Mucosa of rectum (tissue), 2 donors: Measurements from ENCODE around the gene SORBS2.

Experiments used
- H3K27ac ChIP-seq, 2 donors: one replicate each; pipeline ENCODE4 v1.7.0; 2013; ENCODE audit warnings: inconsistent platforms in 2 of 2, low read depth in 2 of 2, low read length in 2 of 2
- H3K27me3 ChIP-seq, 2 donors: one replicate each; pipeline ENCODE4 v1.7.0; 2013; ENCODE audit warnings: low read length in 2 of 2; ENCODE audit not compliant: control insufficient read depth in 2 of 2, insufficient read depth in 2 of 2
- H3K36me3 ChIP-seq, 2 donors: one replicate each; pipeline ENCODE4 v1.7.0; 2013; ENCODE audit warnings: low read length in 2 of 2; ENCODE audit not compliant: control insufficient read depth in 2 of 2, insufficient read depth in 2 of 2
- H3K4me1 ChIP-seq, 2 donors: one replicate each; pipeline ENCODE4 v1.7.0; 2013; ENCODE audit warnings: low read length in 2 of 2, mild to moderate bottlenecking in 1 of 2; ENCODE audit not compliant: control insufficient read depth in 2 of 2, insufficient read depth in 2 of 2
- H3K4me3 ChIP-seq, 2 donors: one replicate each; pipeline ENCODE4 v1.7.0; 2013; ENCODE audit warnings: low read length in 2 of 2
- H3K9ac ChIP-seq, 2 donors: one replicate each; pipeline ENCODE4 v1.7.0; 2013; ENCODE audit warnings: low read length in 2 of 2, low read depth in 1 of 2, mild to moderate bottlenecking in 1 of 2
- H3K9me3 ChIP-seq, 2 donors: one replicate each; pipeline ENCODE4 v1.7.0; 2013; ENCODE audit warnings: low read length in 2 of 2; ENCODE audit not compliant: control insufficient read depth in 2 of 2
- donor health status: healthy.
- donor health status: Normal muscosa, but diverticular disease.

SORBS2 gene

GRCh38 chr4:185841451-185841850, 29.5 kb upstream of the SORBS2 start:
- H3K27ac ChIP-seq, result no peak overlapping the region
- H3K9ac ChIP-seq, result no peak overlapping the region
- no peaks in the 10 kb centered on the region for H3K9me3 ChIP-seq
- no peaks in the 10 kb centered on the region for H3K27me3 ChIP-seq
- H3K36me3 ChIP-seq, result no peaks in the 10 kb centered on the region
- no peak overlapping the region for H3K4me3 ChIP-seq
- H3K4me1 ChIP-seq, result peaks cover 18 to 21% of the 10 kb centered on the region in 2 donors

- H3K4me1 ChIP-seq, result peaks cover 18 to 21% of the 10 kb centered on the region in 2 donors
- H3K27ac ChIP-seq, result no peak overlapping the region
- no peaks in the 10 kb centered on the region for H3K27me3 ChIP-seq
- H3K9me3 ChIP-seq, result no peaks in the 10 kb centered on the region
- no peak overlapping the region for H3K9ac ChIP-seq
- no peaks in the 10 kb centered on the region for H3K36me3 ChIP-seq
- H3K4me3 ChIP-seq, result no peak overlapping the region
Observed at GRCh38 chr4:185840953-185841352, 29.0 kb upstream of the SORBS2 start.

- Histone ChIP-seq H3K9me3 (no peaks in the 10 kb centered on the region), H3K36me3 (no peaks in the 10 kb centered on the region), H3K4me1 (peaks cover 18 to 21% of the 10 kb centered on the region in 2 donors), H3K9ac (no peak overlapping the region), H3K27ac (peak overlapping the region; percentile 72 to 75), H3K27me3 (no peaks in the 10 kb centered on the region), H3K4me3 (no peak overlapping the region)
Observed at GRCh38 chr4:185840201-185840600, 28.2 kb upstream of the SORBS2 start.

- peak overlapping the region; percentile 72 to 75 for H3K27ac ChIP-seq
- H3K9ac ChIP-seq, result no peak overlapping the region
- no peaks in the 10 kb centered on the region for H3K36me3 ChIP-seq
- H3K4me3 ChIP-seq, result peak overlapping the region in 1 of 2 donors; percentile 48
- H3K9me3 ChIP-seq, result no peaks in the 10 kb centered on the region
- peaks cover 18 to 21% of the 10 kb centered on the region in 2 donors for H3K4me1 ChIP-seq
- no peaks in the 10 kb centered on the region for H3K27me3 ChIP-seq
Observed at GRCh38 chr4:185839770-185840169, 27.8 kb upstream of the SORBS2 start.

- Histone ChIP-seq H3K27me3 (no peaks in the 10 kb centered on the region), H3K36me3 (no peaks in the 10 kb centered on the region), H3K4me3 (peak overlapping the region in 1 of 2 donors; percentile 48), H3K4me1 (peaks cover 18 to 21% of the 10 kb centered on the region in 2 donors), H3K9me3 (no peaks in the 10 kb centered on the region), H3K9ac (peak overlapping the region in 1 of 2 donors; percentile 2), H3K27ac (peak overlapping the region; percentile 72 to 75)
Observed at GRCh38 chr4:185839194-185839712, 27.3 kb upstream of the SORBS2 start.

- Histone ChIP-seq H3K9ac (no peak overlapping the region), H3K4me1 (peaks cover 18 to 21% of the 10 kb centered on the region in 2 donors), H3K36me3 (no peaks in the 10 kb centered on the region), H3K4me3 (peak overlapping the region in 1 of 2 donors; percentile 6), H3K27me3 (no peaks in the 10 kb centered on the region), H3K27ac (peak overlapping the region; percentile 62 to 75), H3K9me3 (no peaks in the 10 kb centered on the region)
Observed at GRCh38 chr4:185838514-185839193, 26.7 kb upstream of the SORBS2 start.

GRCh38 chr4:185838104-185838452, 26.1 kb upstream of the SORBS2 start:
- no peak overlapping the region for H3K4me3 ChIP-seq
- no peaks in the 10 kb centered on the region for H3K9me3 ChIP-seq
- H3K27ac ChIP-seq, result peak overlapping the region in 1 of 2 donors; percentile 75
- no peaks in the 10 kb centered on the region for H3K36me3 ChIP-seq
- no peak overlapping the region for H3K9ac ChIP-seq
- H3K27me3 ChIP-seq, result no peaks in the 10 kb centered on the region
- H3K4me1 ChIP-seq, result peaks cover 18 to 21% of the 10 kb centered on the region in 2 donors

GRCh38 chr4:185837415-185838103, 25.6 kb upstream of the SORBS2 start:
- no peak overlapping the region for H3K9ac ChIP-seq
- H3K9me3 ChIP-seq, result no peaks in the 10 kb centered on the region
- H3K36me3 ChIP-seq, result no peaks in the 10 kb centered on the region
- peaks cover 18 to 21% of the 10 kb centered on the region in 2 donors for H3K4me1 ChIP-seq
- H3K27ac ChIP-seq, result peak overlapping the region in 1 of 2 donors; percentile 75
- no peaks in the 10 kb centered on the region for H3K27me3 ChIP-seq
- no peak overlapping the region for H3K4me3 ChIP-seq

GRCh38 chr4:185836241-185837084, 24.5 kb upstream of the SORBS2 start:
- H3K27ac ChIP-seq, result no peak overlapping the region
- H3K4me1 ChIP-seq, result peaks cover 18 to 21% of the 10 kb centered on the region in 2 donors
- H3K27me3 ChIP-seq, result no peaks in the 10 kb centered on the region

More at GRCh38 chr4:185836241-185837084, 24.5 kb upstream of the SORBS2 start:
- no peak overlapping the region for H3K4me3 ChIP-seq
- H3K9me3 ChIP-seq, result no peaks in the 10 kb centered on the region
- H3K36me3 ChIP-seq, result no peaks in the 10 kb centered on the region
- no peak overlapping the region for H3K9ac ChIP-seq
